HEK293 (cell line): ENCODE data around the gene NEUROG2.

Experiments used
- CTCF ChIA-PET: fragments of 350-600 bp; formaldehyde crosslinking; extraction: SDS; loops from one replicate; lab custom pipeline; 2021; ENCODE audit warnings: antibody characterized with exemption; lab: Yijun Ruan, JAX
- POLR2A ChIA-PET: fragments of 300-600 bp; formaldehyde crosslinking; extraction: SDS; loops from one replicate; lab custom pipeline; 2020; ENCODE audit warnings: antibody characterized with exemption, inconsistent platforms; lab: Yijun Ruan, JAX
- H3K27ac ChIP-seq: fragments of 200-500 bp; sonication (Bioruptor generic); 2 replicates; pipeline ENCODE4 v1.5.1; 2014; ENCODE audit warnings: low read depth, low read length, control low read depth, inconsistent platforms; ENCODE audit errors: extremely low read depth
- H3K36me3 ChIP-seq, 2 experiments: fragments of 200-500 bp in 1 of 2; sonication (Bioruptor generic) in 1 of 2; 1 replicate in 1 of 2; 2 replicates in 1 of 2; pipeline ENCODE4 v1.5.1; 2014 to 2017; ENCODE audit warnings: inconsistent platforms in 2 of 2, low read length in 2 of 2; ENCODE audit not compliant: control insufficient read depth in 2 of 2, insufficient read depth in 1 of 2
- H3K4me1 ChIP-seq: fragments of 200-500 bp; sonication (Bioruptor generic); 2 replicates; pipeline ENCODE4 v1.5.1; 2014; ENCODE audit warnings: mild to moderate bottlenecking, low read length, inconsistent platforms; ENCODE audit not compliant: control insufficient read depth, insufficient read depth
- H3K4me3 ChIP-seq: 2 replicates; pipeline ENCODE4 v1.5.1; 2011; ENCODE audit warnings: low read depth, mild to moderate bottlenecking, control low read depth, low read length, moderate library complexity
- H3K9me3 ChIP-seq: fragments of 200-500 bp; sonication (Bioruptor generic); 2 replicates; pipeline ENCODE4 v1.5.1; 2014; ENCODE audit warnings: low read depth, low read length, inconsistent platforms; ENCODE audit not compliant: control insufficient read depth, insufficient read depth
- KLF1 ChIP-seq: fragments of 450-650 bp; formaldehyde crosslinking; IDR thresholded peaks from 2 replicates; pipeline ENCODE4 v1.5.1; 2016; ENCODE audit warnings: missing biosample characterization, missing genetic modification characterization
- KLF16 ChIP-seq: fragments of 450-650 bp; formaldehyde crosslinking; IDR thresholded peaks from 2 replicates; pipeline ENCODE4 v1.5.1; 2017; ENCODE audit warnings: missing biosample characterization, missing genetic modification characterization
- MZF1 ChIP-seq: fragments of 450-650 bp; formaldehyde crosslinking; IDR thresholded peaks from 2 replicates; pipeline ENCODE4 v1.5.1; 2017; ENCODE audit warnings: missing biosample characterization, missing genetic modification characterization, borderline replicate concordance
- SCRT2 ChIP-seq: fragments of 450-650 bp; formaldehyde crosslinking; IDR thresholded peaks from 2 replicates; pipeline ENCODE4 v1.5.1; 2016; ENCODE audit warnings: missing biosample characterization, missing genetic modification characterization
- ZNF10 ChIP-seq: fragments of 450-650 bp; formaldehyde crosslinking; IDR thresholded peaks from 2 replicates; pipeline ENCODE4 v1.5.1; 2017; ENCODE audit warnings: missing biosample characterization, missing genetic modification characterization
- ZNF350 ChIP-seq: fragments of 450-650 bp; formaldehyde crosslinking; IDR thresholded peaks from 2 replicates; pipeline ENCODE4 v1.5.0; 2017; ENCODE audit warnings: missing biosample characterization, mild to moderate bottlenecking, missing genetic modification characterization
- ZNF391 ChIP-seq: fragments of 450-650 bp; formaldehyde crosslinking; IDR thresholded peaks from 2 replicates; pipeline ENCODE4 v1.5.1; 2016; ENCODE audit warnings: low read depth, missing biosample characterization, missing genetic modification characterization, borderline replicate concordance
- ZNF473 ChIP-seq: fragments of 450-650 bp; formaldehyde crosslinking; IDR thresholded peaks from 2 replicates; pipeline ENCODE4 v1.5.1; 2017; ENCODE audit warnings: missing biosample characterization, missing genetic modification characterization
- ZNF529 ChIP-seq: fragments of 450-650 bp; formaldehyde crosslinking; IDR thresholded peaks from 2 replicates; pipeline ENCODE4 v1.5.1; 2017; ENCODE audit warnings: missing genetic modification characterization, missing biosample characterization; ENCODE audit not compliant: insufficient replicate concordance
- ZNF558 ChIP-seq: fragments of 450-650 bp; formaldehyde crosslinking; IDR thresholded peaks from 2 replicates; pipeline ENCODE4 v1.5.1; 2016; ENCODE audit warnings: missing biosample characterization, missing genetic modification characterization
- ZNF621 ChIP-seq: fragments of 450-650 bp; formaldehyde crosslinking; IDR thresholded peaks from 2 replicates; pipeline ENCODE4 v1.5.1; 2017; ENCODE audit warnings: missing biosample characterization, missing genetic modification characterization
- ZNF629 ChIP-seq: fragments of 450-650 bp; formaldehyde crosslinking; IDR thresholded peaks from 2 replicates; pipeline ENCODE4 v1.5.1; 2017; ENCODE audit warnings: missing biosample characterization, missing genetic modification characterization
- ZNF768 ChIP-seq: fragments of 450-650 bp; formaldehyde crosslinking; IDR thresholded peaks from 2 replicates; pipeline ENCODE4 v1.5.1; 2018; ENCODE audit warnings: missing biosample characterization, mild to moderate bottlenecking, missing genetic modification characterization
- ZSCAN16 ChIP-seq: fragments of 450-650 bp; formaldehyde crosslinking; IDR thresholded peaks from 2 replicates; pipeline ENCODE4 v1.5.1; 2016; ENCODE audit warnings: missing biosample characterization, missing genetic modification characterization
- TF ChIP-seq, protein P1 (sequence below): fragments of 450-650 bp; formaldehyde crosslinking; IDR thresholded peaks from 2 replicates; pipeline ENCODE4 v1.5.1; 2016; ENCODE audit warnings: missing biosample characterization, missing genetic modification characterization
- TF ChIP-seq, protein P2 (sequence below): fragments of 450-650 bp; formaldehyde crosslinking; IDR thresholded peaks from 2 replicates; pipeline ENCODE4 v1.5.1; 2016; ENCODE audit warnings: missing biosample characterization, missing genetic modification characterization
- TF ChIP-seq, protein P3 (sequence below): fragments of 450-650 bp; formaldehyde crosslinking; IDR thresholded peaks from 2 replicates; pipeline ENCODE4 v1.5.1; 2016; ENCODE audit warnings: missing biosample characterization, missing genetic modification characterization, borderline replicate concordance

NEUROG2 gene

DNA sequence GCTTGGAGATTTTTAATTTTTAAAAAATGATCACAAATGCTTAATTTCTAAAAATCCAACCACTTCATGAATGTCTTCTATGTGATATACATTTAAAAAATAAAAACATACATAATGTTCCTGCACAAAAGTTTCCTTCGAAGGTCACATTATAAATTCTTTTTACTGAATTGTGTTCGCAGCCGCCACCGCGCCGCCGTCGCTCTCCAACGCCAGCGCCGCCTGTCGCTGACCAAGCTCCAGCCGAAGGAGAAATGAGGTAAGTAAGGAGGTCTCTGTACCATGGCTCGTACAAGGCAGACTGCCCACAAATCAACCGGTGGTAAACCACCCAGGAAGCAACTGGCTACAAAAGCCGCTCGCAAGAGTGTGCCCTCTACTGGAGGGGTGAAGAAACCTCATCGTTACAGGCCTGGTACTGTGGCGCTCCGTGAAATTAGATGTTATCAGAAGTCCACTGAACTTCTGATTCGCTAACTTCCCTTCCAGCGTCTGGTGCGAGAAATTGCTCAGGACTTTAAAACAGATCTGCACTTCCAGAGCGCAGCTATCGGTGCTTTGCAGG, 48.8 kb upstream of the NEUROG2 start (continued):
- TF ChIP-seq, protein P1, sequence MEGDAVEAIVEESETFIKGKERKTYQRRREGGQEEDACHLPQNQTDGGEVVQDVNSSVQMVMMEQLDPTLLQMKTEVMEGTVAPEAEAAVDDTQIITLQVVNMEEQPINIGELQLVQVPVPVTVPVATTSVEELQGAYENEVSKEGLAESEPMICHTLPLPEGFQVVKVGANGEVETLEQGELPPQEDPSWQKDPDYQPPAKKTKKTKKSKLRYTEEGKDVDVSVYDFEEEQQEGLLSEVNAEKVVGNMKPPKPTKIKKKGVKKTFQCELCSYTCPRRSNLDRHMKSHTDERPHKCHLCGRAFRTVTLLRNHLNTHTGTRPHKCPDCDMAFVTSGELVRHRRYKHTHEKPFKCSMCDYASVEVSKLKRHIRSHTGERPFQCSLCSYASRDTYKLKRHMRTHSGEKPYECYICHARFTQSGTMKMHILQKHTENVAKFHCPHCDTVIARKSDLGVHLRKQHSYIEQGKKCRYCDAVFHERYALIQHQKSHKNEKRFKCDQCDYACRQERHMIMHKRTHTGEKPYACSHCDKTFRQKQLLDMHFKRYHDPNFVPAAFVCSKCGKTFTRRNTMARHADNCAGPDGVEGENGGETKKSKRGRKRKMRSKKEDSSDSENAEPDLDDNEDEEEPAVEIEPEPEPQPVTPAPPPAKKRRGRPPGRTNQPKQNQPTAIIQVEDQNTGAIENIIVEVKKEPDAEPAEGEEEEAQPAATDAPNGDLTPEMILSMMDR (tag by site-specific recombination) = no peak
- TF ChIP-seq ZNF629 (tag by site-specific recombination) = no peak
- TF ChIP-seq ZNF621 (tag by site-specific recombination) = no peak
- no peak for TF ChIP-seq KLF16
- TF ChIP-seq ZNF350 (tag by site-specific recombination) = no peak

DNA sequence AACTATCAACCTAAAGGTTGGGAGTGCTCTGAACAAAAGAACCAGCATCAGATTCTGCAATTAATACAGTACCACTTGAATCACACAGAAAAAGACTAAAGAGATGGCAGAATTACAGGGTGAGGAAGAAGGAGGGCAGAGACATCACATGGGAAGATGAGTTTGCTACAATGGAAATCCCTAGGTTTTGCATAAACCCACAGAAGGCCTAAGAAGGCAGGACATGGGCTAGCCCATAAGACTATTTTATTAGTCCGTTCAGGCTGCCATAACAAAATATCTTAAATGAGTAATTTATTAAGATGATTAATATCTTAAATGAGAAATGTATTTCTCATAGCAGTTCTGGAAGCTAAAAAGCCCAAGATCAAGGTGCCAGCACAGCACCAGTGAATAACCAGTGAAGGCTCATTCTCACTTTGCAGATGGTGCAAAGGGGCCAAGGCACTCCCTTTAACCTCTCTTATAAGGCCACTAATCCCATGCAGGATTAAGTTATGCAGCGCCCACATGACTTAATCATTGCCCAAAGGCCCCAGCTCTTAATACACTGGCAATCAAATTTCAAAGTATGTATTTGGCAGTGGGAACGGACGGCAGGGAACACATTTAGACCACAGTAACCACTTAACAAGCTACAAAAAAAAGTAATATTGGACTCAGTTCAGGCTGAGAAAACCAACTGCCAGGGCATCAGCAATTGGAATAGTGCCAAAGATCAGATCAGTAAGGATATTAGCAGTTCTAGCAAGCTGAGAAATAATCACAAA, 47.6 kb upstream of the NEUROG2 start:
- no peaks in the 10 kb centered on the region for H3K4me1 ChIP-seq
- CTCF ChIA-PET = no interaction called here
- H3K36me3 ChIP-seq = peaks cover 0 to 18% of the 10 kb centered on the region in 2 experiments; a peak in 1 of 3 replicates
- H3K27ac ChIP-seq = no peak overlapping the region
- TF ChIP-seq ZNF558 (no peak), ZNF621 (tag by site-specific recombination) (no peak), ZNF473 (tag by site-specific recombination) (no peak), KLF1 (no peak), ZSCAN16 (tag by site-specific recombination) (no peak), ZNF10 (no peak), MZF1 (tag by site-specific recombination) (no peak), SCRT2 (tag by site-specific recombination) (no peak), ZNF529 (tag by site-specific recombination) (no peak)
- TF ChIP-seq, protein P2, sequence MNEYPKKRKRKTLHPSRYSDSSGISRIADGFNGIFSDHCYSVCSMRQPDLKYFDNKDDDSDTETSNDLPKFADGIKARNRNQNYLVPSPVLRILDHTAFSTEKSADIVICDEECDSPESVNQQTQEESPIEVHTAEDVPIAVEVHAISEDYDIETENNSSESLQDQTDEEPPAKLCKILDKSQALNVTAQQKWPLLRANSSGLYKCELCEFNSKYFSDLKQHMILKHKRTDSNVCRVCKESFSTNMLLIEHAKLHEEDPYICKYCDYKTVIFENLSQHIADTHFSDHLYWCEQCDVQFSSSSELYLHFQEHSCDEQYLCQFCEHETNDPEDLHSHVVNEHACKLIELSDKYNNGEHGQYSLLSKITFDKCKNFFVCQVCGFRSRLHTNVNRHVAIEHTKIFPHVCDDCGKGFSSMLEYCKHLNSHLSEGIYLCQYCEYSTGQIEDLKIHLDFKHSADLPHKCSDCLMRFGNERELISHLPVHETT (tag by site-specific recombination) = no peak
- TF ChIP-seq, protein P3, sequence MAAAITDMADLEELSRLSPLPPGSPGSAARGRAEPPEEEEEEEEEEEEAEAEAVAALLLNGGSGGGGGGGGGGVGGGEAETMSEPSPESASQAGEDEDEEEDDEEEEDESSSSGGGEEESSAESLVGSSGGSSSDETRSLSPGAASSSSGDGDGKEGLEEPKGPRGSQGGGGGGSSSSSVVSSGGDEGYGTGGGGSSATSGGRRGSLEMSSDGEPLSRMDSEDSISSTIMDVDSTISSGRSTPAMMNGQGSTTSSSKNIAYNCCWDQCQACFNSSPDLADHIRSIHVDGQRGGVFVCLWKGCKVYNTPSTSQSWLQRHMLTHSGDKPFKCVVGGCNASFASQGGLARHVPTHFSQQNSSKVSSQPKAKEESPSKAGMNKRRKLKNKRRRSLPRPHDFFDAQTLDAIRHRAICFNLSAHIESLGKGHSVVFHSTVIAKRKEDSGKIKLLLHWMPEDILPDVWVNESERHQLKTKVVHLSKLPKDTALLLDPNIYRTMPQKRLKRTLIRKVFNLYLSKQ = no peak
- H3K9me3 ChIP-seq = no peaks in the 10 kb centered on the region
- POLR2A ChIA-PET = no interaction called here
- no peak overlapping the region for H3K4me3 ChIP-seq

DNA sequence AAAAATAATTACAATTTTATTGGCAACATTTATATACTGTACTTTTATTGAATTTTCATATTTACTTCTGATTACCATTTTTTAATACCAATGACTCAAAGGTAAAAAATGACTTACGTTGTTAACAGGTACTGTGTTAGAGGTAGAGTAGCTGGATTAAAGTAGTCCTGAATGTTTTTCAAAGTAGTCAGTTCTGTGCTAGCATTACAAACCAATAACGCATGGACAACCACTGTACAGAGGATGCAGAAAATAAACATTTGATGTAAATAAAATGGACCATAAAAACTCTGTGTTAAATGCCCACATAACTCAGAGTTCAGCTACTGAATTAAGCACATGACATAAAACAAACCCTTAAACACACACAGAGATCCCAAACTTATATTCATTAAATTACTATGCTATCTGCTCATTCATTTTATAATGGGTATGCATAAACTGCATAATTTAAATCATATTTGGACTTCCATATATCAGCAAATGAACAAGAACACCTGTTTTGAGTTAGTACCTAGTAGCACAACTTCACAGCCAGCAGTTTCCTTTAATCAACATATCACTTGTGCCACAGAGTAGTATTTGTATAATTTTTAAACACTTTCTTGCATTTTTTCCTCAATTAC, 46.4 kb upstream of the NEUROG2 start:
- POLR2A ChIA-PET = no interaction called here
- CTCF ChIA-PET = no interaction called here
- no peak overlapping the region for H3K4me3 ChIP-seq
- H3K9me3 ChIP-seq = no peaks in the 10 kb centered on the region
- H3K36me3 ChIP-seq = peaks cover 0 to 25% of the 10 kb centered on the region in 2 experiments; a peak in 1 of 3 replicates
- H3K4me1 ChIP-seq = no peaks in the 10 kb centered on the region
- no peak overlapping the region for H3K27ac ChIP-seq
- TF ChIP-seq ZNF768 (tag by site-specific recombination) = no peak
- TF ChIP-seq ZNF391 (tag by site-specific recombination) = no peak
- TF ChIP-seq, all 188 proteins: peak for 0
